WI38 (cell line): ENCODE results near the gene THBS3.
"Not testable (repeated sequence)": the region's sequence is repeated elsewhere in the genome, so short reads cannot be mapped to it uniquely, and the experiment has no call there.

ENCODE experiments used
- H3K4me3 ChIP-seq: 2 replicates; pipeline ENCODE4 v1.5.1; 2011; ENCODE audit warnings: low read depth, mild to moderate bottlenecking, control low read depth, low read length
- TF ChIP-seq, protein P1 (sequence below): IDR thresholded peaks from 2 replicates; pipeline ENCODE4 v1.5.1; 2012; ENCODE audit warnings: low read depth, mild to moderate bottlenecking, control low read depth, low read length

THBS3 gene

DNA sequence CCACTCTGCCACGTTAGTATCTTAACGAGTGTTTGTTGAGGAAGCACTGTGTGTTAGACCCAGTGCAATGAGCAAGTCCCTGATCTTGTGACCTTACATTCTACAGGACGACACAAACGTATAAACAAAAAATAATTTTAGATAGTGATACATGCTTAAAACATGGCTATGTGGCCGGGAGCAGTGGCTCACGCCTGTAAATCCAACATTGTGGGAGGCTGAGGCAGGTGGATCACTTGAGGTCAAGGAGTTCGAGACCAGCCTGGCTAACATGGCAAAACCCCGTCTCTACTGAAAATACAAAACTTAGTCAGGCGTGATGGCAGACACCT, 20.4 kb upstream of the THBS3 start:
- TF ChIP-seq, protein P1, sequence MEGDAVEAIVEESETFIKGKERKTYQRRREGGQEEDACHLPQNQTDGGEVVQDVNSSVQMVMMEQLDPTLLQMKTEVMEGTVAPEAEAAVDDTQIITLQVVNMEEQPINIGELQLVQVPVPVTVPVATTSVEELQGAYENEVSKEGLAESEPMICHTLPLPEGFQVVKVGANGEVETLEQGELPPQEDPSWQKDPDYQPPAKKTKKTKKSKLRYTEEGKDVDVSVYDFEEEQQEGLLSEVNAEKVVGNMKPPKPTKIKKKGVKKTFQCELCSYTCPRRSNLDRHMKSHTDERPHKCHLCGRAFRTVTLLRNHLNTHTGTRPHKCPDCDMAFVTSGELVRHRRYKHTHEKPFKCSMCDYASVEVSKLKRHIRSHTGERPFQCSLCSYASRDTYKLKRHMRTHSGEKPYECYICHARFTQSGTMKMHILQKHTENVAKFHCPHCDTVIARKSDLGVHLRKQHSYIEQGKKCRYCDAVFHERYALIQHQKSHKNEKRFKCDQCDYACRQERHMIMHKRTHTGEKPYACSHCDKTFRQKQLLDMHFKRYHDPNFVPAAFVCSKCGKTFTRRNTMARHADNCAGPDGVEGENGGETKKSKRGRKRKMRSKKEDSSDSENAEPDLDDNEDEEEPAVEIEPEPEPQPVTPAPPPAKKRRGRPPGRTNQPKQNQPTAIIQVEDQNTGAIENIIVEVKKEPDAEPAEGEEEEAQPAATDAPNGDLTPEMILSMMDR, result no peak
- H3K4me3 ChIP-seq, result peak overlapping the region; percentile 47

DNA sequence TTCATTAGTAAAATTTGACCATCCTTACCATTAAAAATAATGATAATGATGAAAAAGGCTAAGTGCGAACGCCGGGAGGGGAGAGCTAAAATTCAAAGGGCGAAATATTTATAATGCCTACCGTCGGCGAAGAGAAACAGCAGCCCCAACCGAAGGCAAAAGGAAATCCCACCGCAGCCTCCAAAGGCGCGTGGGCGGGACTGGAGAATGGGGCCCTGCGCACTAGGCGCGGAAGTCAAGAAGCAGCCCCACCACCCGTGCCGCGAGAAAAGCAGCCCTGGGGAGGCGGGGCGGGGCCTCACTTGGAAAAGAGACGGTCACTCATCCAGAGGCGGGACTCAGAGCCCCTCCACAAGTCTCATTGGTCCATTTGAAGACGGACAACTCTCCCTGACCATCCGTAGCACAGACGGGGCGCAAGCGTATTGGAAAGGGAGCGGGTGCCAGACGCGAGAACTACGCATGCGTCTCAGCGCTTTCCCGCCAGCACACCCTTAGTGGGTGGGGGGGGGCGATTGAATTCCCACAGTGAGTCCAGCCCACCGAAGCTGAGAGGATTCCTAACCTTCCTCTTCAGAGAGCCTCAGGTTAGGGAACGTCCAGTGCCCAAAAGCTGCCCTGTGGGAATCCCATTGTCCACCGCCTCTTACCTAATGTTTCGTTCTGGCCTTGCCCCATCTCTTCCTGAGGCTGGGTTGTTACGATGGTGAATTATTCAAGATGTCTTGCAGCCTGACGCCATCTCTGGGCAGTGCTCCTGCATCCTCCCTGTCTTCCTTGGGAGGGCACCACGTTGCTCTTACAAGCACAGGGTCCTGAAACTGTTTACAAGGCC, 19.8 kb upstream of the THBS3 start:
- H3K4me3 ChIP-seq, result peak overlapping the region; percentile 68
- TF ChIP-seq, protein P1, result no peak

DNA sequence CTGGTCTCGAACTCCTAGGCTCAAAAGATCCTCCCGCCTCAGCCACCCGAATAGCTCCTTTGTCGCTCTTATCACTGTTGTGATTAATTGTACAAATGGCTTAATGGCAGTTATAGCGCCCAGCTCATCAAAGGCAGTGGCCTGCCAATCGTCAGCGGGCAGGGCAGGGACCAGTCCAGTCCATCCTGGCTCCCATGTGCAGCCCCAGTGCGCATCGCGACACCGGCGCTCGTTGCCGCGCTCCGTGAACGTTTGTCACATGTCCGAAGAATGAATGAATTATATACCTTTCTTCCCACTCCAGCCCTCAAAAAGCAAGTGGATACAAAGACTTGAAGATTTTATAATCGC, 19.2 kb upstream of the THBS3 start:
- H3K4me3 ChIP-seq, result peak overlapping the region; percentile 68
- TF ChIP-seq, protein P1, result no peak

DNA sequence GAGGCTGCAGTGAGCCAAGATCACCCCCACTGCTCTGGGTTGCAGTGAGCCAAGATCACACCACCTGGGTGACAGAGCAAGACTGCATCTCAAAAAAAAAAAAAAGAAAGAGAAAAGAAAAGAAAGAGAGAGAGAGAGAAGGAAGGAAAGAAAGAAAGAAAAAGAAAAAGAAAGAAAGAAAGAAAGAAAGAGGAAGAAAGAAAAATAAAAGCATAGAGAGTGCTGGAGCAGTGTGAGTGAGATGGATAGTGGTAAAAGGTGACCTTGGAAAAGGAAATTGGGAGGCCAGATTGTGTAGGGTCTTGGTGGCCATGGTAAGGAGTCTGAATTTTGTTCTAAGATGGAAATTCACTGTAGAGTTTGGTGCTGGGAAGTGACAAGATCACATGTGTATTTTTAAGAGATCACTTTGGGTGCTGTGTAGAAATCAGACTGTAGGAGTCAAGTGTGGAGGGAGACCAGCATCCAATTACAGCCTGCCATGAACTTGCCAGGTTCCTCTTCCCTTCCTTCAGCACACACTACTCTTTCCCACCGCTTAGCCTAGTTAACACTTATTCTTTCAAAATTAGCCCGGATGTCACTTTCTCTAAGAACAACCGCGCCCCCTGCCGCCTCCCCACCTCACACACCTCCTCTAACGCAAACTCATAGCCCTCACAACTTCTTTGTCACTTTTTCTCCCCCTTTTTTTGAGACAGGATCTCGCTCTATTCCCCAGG, 18.7 kb upstream of the THBS3 start:
- TF ChIP-seq, protein P1, result peak; percentile 36
- H3K4me3 ChIP-seq, result peak overlapping the region; percentile 68

DNA sequence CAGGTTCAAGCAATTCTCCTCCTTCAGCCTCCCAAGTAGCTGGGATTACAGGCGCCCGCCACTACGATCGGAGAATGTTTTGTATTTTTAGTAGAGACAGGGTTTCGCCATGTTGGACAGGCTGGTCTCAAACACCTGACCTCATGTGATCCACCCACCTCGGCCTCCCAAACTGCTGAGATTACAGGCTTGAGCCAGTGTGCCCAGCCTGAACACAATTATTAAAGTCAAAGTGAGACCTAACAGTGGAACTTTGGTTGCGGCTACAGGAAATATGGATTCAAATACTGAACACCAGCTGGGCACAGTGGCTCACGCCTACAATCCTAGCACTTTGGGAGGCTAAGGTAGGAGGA, 17.7 kb upstream of the THBS3 start:
- H3K4me3 ChIP-seq, result not testable (repeated sequence)

DNA sequence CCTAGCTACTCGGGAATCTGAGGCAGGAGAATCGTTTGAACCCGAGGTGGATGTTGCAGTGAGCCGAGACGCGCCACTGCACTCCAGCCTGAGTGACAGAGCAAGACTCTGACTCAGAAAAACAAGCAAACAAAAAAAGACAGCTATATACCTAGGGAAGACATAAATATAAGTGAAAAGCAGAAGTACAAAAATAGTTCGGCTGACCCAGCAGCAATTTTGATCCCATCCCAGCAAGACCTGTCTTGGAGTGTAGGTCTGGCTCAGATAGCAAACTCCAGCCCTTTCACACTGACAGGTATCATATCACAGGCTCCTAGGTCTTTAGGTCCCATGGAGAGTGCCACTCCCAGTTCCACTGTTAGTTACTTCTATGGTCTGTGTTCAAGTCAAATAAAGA, 15.3 kb upstream of the THBS3 start:
- no peak overlapping the region for H3K4me3 ChIP-seq
- TF ChIP-seq, protein P1, result no peak

DNA sequence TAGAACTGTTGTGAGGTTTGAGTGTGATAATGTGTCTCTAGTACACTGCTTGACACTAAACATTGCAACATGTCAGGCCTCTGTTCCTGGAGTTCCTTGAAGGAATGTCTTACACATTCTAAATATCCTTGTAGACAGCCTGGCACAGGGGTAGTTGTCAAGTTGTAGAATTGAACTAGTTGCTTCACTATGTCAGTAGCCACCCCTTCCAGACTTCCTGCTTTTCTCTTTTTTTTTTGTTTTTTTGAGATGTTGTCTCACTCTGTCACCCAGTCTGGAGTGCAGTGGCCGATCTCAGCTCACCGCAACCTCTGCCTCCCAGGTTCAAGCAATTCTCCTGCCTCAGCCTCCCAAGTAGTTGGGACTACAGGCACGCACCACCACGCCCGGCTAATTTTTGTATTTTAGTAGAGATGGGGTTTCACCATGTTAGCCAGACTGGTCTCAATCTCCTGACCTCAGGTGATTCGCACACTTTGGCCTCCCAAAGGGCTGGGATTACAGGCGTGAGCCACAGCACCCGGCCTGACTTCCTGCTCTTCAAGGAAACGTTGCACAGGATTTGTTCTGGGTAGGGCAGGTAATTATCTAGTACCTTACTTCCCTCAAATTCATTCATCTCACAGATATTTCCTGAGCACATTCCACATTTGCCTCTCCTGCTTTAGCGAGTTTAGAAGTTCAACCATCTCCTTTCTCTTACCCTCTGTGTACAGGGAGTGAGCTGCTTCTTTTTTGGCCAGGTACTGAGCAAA, 12.7 kb upstream of the THBS3 start:
- not testable (repeated sequence) for H3K4me3 ChIP-seq

DNA sequence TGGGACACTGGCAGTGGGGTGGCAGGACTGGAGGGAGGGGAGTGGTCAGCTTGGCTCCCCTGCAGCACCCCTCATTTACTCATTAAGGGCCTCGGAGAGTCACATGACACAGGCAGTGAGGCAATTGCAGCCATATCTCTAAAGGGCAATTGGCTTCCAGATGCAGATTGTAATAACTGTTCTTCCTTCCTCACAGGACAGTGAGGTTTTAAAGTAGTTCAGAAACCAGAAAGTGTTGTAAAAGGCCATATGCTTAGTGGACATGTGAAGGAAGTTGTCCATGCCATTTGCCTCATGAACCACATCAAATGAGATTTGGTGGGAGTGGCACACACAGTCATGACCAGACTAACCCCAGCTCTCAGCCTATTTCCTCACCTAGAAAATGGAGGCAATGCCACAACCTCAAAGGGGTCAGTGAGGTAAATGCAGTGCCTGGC, 11.9 kb upstream of the THBS3 start:
- TF ChIP-seq, protein P1, result no peak
- H3K4me3 ChIP-seq, result no peak overlapping the region
